ENCODE data around the gene ITGB4.
A peak's percentile ranks its signal among the peaks of the same experiment; 100 is the strongest.

The ITGB4 gene

DNA sequence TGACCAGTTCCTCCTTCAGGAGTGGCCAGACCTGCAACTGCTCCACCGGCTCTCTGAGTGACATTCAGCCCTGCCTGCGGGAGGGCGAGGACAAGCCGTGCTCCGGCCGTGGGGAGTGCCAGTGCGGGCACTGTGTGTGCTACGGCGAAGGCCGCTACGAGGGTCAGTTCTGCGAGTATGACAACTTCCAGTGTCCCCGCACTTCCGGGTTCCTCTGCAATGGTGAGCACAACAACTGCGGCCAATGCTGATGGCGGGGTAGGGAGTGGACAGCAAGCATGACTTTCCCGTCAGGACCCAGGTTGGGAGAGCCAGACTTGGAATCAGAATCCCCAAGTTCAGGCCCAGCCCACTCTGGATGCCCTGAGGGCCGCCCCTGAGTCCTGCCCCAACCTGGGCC, 12.2 kb downstream of the ITGB4 start:
- DNase-seq = no peak

- no peak for DNase-seq
Measured at GRCh38 chr17:75734674-75735294, 13.5 kb downstream of the ITGB4 start.

GRCh38 chr17:75736173-75736835, 15.0 kb downstream of the ITGB4 start:
- no peak for DNase-seq

- DNase-seq = no peak
Measured at GRCh38 chr17:75737133-75737962, 16.1 kb downstream of the ITGB4 start.

- no peak for DNase-seq
Measured at GRCh38 chr17:75738218-75738802, 17.1 kb downstream of the ITGB4 start.

DNA sequence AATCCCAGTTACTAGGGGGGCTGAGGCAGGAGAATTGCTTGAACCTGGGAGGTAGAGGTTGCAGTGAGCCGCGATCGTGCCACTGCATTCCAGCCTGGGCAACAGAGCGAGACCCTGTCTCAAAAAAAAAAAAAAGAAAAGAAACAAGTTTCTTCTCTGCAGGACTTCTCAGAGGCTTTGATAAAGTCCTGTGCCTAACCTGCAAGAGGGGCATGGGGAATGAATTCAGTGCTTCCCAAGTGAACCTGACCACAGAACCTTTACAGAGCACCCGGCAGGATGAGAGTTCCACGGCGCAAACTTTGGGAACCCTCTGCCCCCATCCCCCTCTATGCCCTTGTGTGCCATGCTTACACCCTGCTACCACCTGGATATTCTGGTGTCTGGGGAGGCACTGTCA, 17.9 kb downstream of the ITGB4 start:
- no peak for DNase-seq

DNA sequence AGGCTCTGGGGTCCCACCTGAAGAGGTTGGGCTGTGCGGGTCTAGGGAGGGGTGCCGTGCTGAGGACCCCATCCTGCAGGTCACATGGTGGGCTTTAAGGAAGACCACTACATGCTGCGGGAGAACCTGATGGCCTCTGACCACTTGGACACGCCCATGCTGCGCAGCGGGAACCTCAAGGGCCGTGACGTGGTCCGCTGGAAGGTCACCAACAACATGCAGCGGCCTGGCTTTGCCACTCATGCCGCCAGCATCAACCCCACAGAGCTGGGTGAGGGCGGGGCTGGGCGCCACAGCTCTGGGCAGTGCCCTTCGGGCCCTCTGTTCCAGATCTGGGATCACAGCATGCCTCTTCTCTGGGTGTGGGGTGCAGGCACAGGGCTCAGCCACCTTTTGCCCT, 18.5 kb downstream of the ITGB4 start:
- DNase-seq = no peak

DNA sequence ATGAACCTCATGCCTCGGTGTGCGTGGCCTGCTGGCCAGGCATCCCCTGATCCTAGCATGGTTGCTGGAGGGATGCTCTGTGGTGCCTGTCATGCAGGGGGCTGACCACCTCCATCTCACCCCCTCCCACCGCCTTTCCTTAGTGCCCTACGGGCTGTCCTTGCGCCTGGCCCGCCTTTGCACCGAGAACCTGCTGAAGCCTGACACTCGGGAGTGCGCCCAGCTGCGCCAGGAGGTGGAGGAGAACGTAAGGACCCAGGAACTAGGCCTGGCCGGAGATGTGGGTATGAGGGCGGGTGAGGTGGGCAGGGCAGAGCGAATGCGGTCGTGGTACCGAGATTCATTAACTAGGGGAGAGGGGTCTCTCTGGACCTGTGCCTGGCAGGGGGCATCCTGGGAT, 19.0 kb downstream of the ITGB4 start:
- no peak for DNase-seq

DNA sequence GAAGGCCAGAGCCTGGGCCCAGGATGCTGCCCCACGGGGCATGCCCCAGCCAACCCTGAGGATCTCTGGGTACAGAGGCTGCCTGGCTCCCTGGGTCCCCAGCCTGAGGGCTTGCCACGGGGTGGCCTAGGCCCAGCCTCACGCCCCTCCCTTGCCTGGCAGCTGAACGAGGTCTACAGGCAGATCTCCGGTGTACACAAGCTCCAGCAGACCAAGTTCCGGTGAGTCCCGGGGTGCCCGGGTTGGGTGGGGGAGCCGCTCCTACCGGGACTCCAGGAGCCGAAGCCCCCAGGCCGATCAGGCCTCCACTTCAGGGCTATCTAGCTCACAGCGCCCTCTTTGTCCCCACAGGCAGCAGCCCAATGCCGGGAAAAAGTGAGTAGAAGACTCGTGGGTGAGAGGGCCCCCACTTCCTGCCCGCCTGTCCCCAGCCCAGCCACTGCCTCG, 19.4 kb downstream of the ITGB4 start:
- no peak for DNase-seq

- DNase-seq = no peak
Measured at GRCh38 chr17:75742337-75742736, 21.1 kb downstream of the ITGB4 start.

DNA sequence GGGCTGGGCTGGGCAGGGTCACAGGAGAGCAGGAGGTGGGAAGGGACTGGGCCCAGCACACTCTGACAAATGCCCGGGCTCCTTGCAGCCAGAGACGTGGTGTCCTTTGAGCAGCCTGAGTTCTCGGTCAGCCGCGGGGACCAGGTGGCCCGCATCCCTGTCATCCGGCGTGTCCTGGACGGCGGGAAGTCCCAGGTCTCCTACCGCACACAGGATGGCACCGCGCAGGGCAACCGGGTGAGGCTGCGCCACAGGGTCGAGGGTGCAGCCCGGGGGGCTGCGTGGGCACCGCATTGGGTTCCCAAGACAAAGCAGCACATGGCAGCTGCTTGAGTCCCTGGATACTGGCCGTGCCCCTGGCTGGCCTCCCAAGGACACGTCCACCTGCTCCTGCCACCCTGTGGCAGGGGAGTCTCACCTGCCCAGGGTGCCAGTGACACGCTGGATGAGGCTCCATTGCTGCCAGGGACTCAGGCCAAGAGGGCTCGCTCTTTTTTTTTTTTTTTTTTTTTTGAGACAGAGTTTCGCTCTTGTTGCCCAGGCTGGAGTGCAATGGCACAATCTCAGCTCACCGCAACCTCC, 22.5 kb downstream of the ITGB4 start:
- DNase-seq = no peak

GRCh38 chr17:75748706-75749105, 27.4 kb downstream of the ITGB4 start:
- DNase-seq = no peak

DNA sequence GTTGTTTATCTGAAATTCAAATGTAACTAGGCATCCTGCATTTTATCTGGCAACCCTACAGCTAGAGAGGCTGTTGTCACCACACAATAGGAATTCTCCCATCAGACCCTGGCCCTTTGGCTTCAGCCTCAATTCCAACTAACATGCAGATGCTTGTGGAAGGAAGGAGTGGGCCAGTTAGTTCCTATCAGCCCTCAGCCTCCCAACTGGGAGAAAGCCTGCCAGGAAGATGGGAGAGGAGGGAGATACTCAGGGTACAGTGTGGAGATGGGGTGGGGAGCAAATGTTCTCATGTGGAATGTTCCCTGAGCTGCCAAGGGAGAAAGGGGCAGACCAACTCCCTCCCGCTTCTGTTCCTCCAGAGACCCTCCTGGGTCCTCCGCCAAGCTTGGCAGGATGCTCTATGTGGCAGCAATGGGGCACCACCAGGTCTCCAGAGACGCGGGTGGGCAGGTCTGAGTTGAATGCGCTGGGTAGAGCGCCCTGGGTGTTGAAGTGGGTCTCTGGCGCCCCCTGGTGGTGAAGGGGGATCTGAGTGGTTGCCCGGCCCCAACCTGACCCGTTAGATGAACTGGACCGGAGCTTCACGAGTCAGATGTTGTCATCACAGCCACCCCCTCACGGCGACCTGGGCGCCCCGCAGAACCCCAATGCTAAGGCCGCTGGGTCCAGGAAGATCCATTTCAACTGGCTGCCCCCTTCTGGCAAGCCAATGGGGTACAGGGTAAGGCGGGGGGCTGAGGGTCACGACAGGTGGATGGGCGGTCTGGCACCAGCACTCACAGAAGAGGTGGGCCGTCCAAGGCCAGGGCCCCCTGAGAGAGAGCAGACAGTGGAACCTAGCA, 28.5 kb downstream of the ITGB4 start:
- DNase-seq = peak; percentile 79

DNA sequence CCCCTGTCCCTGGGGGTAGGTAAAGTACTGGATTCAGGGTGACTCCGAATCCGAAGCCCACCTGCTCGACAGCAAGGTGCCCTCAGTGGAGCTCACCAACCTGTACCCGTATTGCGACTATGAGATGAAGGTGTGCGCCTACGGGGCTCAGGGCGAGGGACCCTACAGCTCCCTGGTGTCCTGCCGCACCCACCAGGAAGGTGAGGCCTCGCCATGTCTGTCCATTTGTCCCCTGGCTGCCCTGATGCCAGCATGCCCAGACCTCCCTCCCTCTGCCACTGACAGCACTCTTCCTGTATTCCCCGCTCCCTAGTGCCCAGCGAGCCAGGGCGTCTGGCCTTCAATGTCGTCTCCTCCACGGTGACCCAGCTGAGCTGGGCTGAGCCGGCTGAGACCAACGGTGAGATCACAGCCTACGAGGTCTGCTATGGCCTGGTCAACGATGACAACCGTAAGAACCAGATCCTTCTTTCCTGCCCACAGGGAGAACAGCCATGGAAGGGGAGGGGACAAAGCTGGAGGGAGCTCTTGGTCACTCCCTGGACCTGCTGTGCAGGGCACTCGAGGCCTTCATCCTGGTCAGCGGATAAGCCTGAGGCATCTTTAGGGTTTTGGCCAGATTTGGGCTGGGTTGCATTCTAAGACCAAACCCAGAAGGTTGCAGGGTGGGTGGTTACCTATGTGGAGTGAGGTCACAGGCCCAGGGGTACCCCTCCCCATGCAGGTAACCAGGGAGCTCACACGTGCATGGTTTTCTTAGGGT, 29.6 kb downstream of the ITGB4 start:
- no peak for DNase-seq

DNA sequence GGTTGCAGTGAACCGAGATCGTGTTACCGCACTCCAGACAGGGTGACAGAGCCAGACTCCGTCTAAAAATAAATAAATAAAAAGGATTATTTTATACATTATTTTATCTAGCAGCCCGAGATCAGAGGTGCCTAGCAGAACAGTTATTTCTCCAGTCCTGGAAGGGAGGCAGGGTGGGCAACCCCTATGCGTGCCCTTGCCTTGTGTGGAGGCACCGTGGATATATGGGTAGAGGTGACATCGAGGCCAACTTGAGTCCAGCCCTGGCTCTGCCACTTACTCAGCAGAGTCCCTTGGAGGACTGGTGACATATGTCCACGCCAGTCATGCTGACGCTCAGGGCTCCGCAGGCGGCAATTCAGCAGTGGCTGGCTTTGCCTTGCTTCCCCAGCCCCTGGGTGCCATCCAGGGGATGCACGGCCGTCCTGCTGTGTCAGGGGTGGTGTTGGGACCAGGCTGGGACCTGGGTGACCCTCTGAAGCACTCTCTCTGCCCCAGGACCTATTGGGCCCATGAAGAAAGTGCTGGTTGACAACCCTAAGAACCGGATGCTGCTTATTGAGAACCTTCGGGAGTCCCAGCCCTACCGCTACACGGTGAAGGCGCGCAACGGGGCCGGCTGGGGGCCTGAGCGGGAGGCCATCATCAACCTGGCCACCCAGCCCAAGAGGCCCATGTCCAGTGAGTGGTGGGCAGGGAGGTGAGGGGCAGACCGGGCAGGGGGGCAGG, 30.6 kb downstream of the ITGB4 start:
- DNase-seq = no peak

DNA sequence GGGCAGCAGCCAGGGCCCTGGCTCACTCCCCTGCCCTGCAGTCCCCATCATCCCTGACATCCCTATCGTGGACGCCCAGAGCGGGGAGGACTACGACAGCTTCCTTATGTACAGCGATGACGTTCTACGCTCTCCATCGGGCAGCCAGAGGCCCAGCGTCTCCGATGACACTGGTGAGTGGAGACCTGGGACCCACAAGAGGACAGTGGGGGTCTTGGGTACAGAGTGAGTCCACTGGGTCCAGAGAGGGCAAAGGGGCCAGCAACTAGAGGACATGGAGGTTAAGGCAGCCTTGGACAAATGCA, 31.1 kb downstream of the ITGB4 start:
- no peak for DNase-seq

DNA sequence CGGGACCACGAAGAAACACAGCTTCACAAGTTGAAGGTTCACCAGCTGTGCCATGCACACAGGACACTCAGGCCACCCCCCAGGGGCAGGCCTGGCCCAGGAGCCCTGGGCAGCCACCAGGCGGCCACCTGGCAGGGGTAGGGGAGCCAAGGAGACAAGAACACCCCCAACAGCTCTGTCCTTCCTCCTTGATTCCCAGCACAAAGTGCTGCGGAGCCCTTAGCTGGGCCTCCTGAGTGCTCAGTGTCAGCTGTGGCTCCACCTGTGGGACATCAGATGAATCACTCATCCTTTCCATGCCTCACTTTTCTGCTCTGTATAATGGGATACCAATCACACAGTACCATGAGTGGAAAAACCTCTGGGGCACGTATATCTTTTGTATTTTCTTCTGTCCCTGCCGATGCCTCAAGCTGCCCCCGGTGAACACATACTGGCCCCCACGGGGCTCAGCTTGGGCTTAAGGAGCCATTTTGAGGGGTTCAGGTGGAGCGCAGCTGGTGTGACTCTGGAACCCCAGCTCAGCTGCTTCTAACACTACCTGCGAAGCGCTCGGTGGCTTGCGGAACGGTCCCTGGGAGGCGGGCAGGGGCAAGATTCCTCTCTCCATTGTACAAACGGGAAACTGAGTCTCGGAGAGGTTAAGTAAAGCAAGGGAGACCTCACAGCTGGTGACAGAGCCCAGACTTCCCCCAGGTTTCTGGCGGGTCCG, 31.7 kb downstream of the ITGB4 start:
- no peak for DNase-seq

DNA sequence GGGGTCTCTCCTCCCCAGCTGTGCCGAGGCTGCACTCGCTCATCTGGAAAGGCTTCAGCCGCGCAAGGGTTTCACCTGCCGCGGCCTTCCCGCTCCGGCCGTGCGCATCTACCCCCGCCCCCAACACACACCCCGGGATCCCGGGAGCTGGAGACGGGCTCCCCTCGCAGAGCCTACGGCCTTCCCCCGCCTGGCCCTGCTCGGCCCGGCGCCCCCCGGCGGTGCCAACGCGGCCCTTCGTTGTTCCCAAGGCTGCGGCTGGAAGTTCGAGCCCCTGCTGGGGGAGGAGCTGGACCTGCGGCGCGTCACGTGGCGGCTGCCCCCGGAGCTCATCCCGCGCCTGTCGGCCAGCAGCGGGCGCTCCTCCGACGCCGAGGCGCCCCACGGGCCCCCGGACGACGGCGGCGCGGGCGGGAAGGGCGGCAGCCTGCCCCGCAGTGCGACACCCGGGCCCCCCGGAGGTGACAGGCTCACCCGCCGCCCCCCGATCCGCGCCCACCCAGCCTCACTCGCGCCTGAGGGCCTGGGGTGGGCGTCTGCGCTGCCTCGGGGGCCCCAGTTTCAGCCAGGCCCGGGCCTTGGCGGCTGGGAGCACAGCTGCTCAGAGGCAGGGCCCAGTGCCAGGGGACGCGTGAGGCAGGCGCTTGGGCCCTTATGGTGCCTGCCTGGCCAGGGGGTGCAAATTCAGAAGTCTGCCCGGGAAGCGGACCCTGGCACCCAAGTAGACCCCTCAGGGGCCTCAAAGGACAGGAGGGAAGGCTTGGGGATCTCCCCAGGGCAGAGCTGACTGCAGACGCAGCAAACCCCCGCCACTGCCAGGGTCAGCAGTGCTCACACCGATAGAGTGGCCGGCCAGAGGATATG, 32.5 kb downstream of the ITGB4 start:
- peak; percentile 58 for DNase-seq

Data from activated CD4-positive, alpha-beta T cell treated with anti-CD3 and anti-CD28 coated beads for 1 hour (primary cell).